Naive thymus-derived CD4-positive, alpha-beta T cell (primary cell): ENCODE results near the gene TRAPPC11. TPM values are rescaled to one million over a fixed set of nuclear protein-coding genes. Genes with fewer than 3 reads are reported as not detected.
A peak's percentile ranks its signal among the peaks of the same experiment; 100 is the strongest.

ENCODE experiments used
- ATAC-seq: fragments of 150-1000 bp; cut with Tn5 transposase; 2 replicates; pipeline ENCODE4 v1.10.0; 2021; ENCODE audit warnings: mild to moderate bottlenecking, moderate library complexity
- CTCF ChIA-PET: fragments of 350-600 bp; sonication (Branson Sonifier 250); formaldehyde crosslinking; loops from one replicate; lab custom pipeline; 2021; ENCODE audit warnings: antibody characterized with exemption; lab: Charles Lee
- POLR2A ChIA-PET: fragments of 350-600 bp; sonication (Branson Sonifier 250); formaldehyde crosslinking; loops from one replicate; lab custom pipeline; 2021; ENCODE audit warnings: antibody characterized with exemption, inconsistent platforms; lab: Charles Lee
- DNase-seq, 9 donors: peaks; one replicate each; pipeline versions ENCODE4 v3.0.0 to v3.0.0-alpha.2; 2020 to 2022; ENCODE audit warnings: mixed read lengths in 1 of 9
- H3K27ac ChIP-seq: one replicate; pipeline ENCODE4 v1.7.0; 2013; ENCODE audit warnings: mild to moderate bottlenecking, low read depth, low read length, moderate library complexity
- H3K27me3 ChIP-seq, 2 donors: one replicate each; pipeline ENCODE4 v1.7.0; 2013; ENCODE audit warnings: low read length in 2 of 2, mild to moderate bottlenecking in 2 of 2, moderate library complexity in 2 of 2; ENCODE audit not compliant: control insufficient read depth in 2 of 2, insufficient read depth in 2 of 2
- H3K36me3 ChIP-seq, 3 experiments: 1 replicate in 2 of 3; 2 replicates in 1 of 3; pipeline ENCODE4 v1.7.0; 2013; ENCODE audit warnings: low read length in 3 of 3, mild to moderate bottlenecking in 3 of 3, moderate library complexity in 1 of 3; ENCODE audit not compliant: insufficient read depth in 3 of 3, control insufficient read depth in 2 of 3
- H3K4me1 ChIP-seq, 2 donors: one replicate each; pipeline ENCODE4 v1.7.0; 2013; ENCODE audit warnings: low read length in 2 of 2, mild to moderate bottlenecking in 2 of 2, moderate library complexity in 1 of 2; ENCODE audit not compliant: control insufficient read depth in 2 of 2, insufficient read depth in 2 of 2
- H3K4me3 ChIP-seq: 2 replicates; pipeline ENCODE4 v1.7.0; 2013; ENCODE audit warnings: mild to moderate bottlenecking, low read length
- H3K9me3 ChIP-seq, 3 experiments: 1 replicate in 2 of 3; 2 replicates in 1 of 3; pipeline ENCODE4 v1.7.0; 2013; ENCODE audit warnings: low read length in 3 of 3; ENCODE audit not compliant: control insufficient read depth in 2 of 3
- H3K27ac Mint-ChIP-seq, 9 donors: one replicate each; pipeline ENCODE4 v1.8.0; 2020 to 2022; ENCODE audit warnings: mixed read lengths in 9 of 9, mild to moderate bottlenecking in 8 of 9, moderate library complexity in 5 of 9, inconsistent platforms in 2 of 9
- H3K27me3 Mint-ChIP-seq, 5 donors: one replicate each; pipeline ENCODE4 v1.8.0; 2021 to 2022; ENCODE audit warnings: mixed read lengths in 5 of 5, mild to moderate bottlenecking in 1 of 5
- H3K36me3 Mint-ChIP-seq, 5 donors: one replicate each; pipeline ENCODE4 v1.8.0; 2020 to 2022; ENCODE audit warnings: mixed read lengths in 5 of 5, mild to moderate bottlenecking in 3 of 5, inconsistent platforms in 1 of 5
- H3K4me1 Mint-ChIP-seq, 7 donors: one replicate each; pipeline ENCODE4 v1.8.0; 2020 to 2022; ENCODE audit warnings: mixed read lengths in 7 of 7, mild to moderate bottlenecking in 3 of 7, inconsistent platforms in 1 of 7
- H3K4me3 Mint-ChIP-seq, 10 donors: one replicate each; pipeline ENCODE4 v1.8.0; 2020 to 2022; ENCODE audit warnings: mild to moderate bottlenecking in 10 of 10, mixed read lengths in 10 of 10, moderate library complexity in 6 of 10, inconsistent platforms in 2 of 10
- H3K9me3 Mint-ChIP-seq, 11 donors: one replicate each; pipeline ENCODE4 v1.8.0; 2020 to 2022; ENCODE audit warnings: mixed read lengths in 11 of 11, mild to moderate bottlenecking in 4 of 11, inconsistent platforms in 1 of 11, moderate library complexity in 1 of 11
- intact Hi-C, 2 donors: fragments of 100-400 bp; cut with micrococcal nuclease; formaldehyde crosslinking; loops; one replicate each; pipeline ENCODE4 v1.15.1; 2023
- polyA plus RNA-seq, 2 donors: library from polyadenylated mRNA; unstranded; fragments of 300-500 nt; fragmentation: Illumina TruSeq; gene quantifications; one replicate each; pipeline ENCODE4 v1.2.3, GENCODE V29; 2021
- total RNA-seq, 6 experiments: library from RNA in 5 of 6; stranded (reverse) in 5 of 6; gene quantifications; 1 replicate in 5 of 6; 2 replicates in 1 of 6; pipeline ENCODE4 v1.2.3 and lab custom pipeline; 2021 to 2026

Gene TRAPPC11
- total and polyA plus RNA-seq, 7 experiments from 2014 or later: 20.1 to 48.8 (median 33.6) TPM

DNA sequence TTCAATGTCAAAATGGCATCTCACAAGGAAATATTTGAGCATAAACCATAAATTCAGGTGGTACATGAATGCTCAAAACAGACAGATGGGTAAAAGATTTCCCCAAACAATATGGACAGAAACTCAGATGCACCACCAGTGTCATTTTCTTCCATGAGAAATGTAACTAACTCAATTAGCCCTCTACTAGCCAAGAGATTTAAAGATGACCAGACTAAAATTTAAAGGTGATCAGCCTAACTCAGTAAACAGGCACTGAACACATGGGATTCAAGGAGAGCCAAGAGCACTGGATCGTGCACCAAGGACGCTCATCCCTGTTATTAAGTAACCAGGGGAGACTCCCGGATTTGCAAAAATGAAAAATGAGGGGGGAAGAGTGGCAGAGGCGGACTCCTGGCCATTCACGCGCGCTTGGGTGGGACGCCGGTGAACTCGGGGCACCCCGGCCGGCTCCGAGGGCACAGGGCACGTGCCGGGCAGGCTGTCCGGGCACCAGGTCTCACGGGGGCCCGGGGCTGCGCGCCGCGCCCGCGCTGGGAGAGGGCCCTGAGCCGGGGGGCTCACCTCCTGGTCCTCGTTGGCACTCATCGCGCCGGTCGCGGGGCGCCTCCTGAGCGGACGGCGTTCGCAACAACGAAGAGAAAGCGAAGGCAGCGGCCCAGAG lies 598 bp upstream of the TRAPPC11 start:
- peaks cover 0 to 10% (median 6%) of the 10 kb centered on the region in 5 donors for H3K36me3 Mint-ChIP-seq

DNA sequence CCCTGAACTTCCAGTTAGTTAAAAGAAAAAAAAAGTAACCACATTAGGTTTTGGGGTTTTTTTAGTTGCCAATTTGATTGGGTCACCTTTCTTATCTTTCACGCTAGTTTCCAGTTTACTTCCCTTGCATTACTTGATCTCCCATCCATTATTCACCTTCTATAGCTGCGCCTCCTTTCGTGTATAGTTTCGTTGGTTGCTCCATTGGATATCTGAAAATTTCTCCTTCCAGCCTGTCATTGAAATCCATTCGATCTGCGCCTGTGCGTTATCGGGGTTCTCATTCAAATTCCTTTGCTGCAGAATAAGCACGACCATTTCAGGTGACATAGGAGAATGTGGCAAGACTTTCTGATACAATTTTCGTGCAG lies 764 bp downstream of the TRAPPC11 start:
- peak overlapping the region; percentile 87 for H3K4me3 ChIP-seq
- peak overlapping the region; percentile 96 for H3K27ac ChIP-seq
- peak overlapping the region; percentile 88 to 98 (median 94) for H3K4me3 Mint-ChIP-seq
- H3K27ac Mint-ChIP-seq: peak overlapping the region; percentile 71 to 98 (median 88)
- intact Hi-C loops: loop anchor here (1.0 to 10.0 kb wide), 16 partner anchors 61 to 1811 kb away; partner anchors contain the start of genes ANKRD37 (in 2 of the 2), CASP3 (in 2 of the 2), CDKN2AIP (in 2 of the 2) and DCTD (in 2 of the 2)
- ATAC-seq (no peak), DNase-seq (peak in 3 of 9 donors; percentile 3 to 10 (median 5))
- peaks cover 0 to 7% (median 3%) of the 10 kb centered on the region in 3 experiments for H3K36me3 ChIP-seq
- H3K4me1 ChIP-seq: peaks cover 14 to 19% of the 10 kb centered on the region in 2 donors
- ChIA-PET POLR2A (interaction anchor here (0.7 to 2.5 kb wide), 4 partner anchors 10 to 216 kb away, joined by 5 to 16 read pairs (median 5); partner anchors contain the start of gene CDKN2AIP), CTCF (no interaction called here)
- H3K4me1 Mint-ChIP-seq: peaks cover 35 to 48% (median 38%) of the 10 kb centered on the region in 7 donors
- H3K9me3 ChIP-seq: no peaks in the 10 kb centered on the region
- H3K27me3 ChIP-seq: no peaks in the 10 kb centered on the region
- no peaks in the 10 kb centered on the region for H3K27me3 Mint-ChIP-seq
- peaks cover 5 to 11% (median 6%) of the 10 kb centered on the region in 5 donors for H3K36me3 Mint-ChIP-seq
- no peaks in the 10 kb centered on the region for H3K9me3 Mint-ChIP-seq

More for the DNA sequence above, 598 bp upstream of the TRAPPC11 start:
- no peak for ATAC-seq
- Mint-ChIP-seq H3K9me3 (no peaks in the 10 kb centered on the region), H3K27me3 (no peaks in the 10 kb centered on the region), H3K27ac (peak overlapping the region; percentile 90 to 99 (median 95)), H3K4me3 (peak overlapping the region; percentile 88 to 98 (median 96)), H3K4me1 (peaks cover 31 to 44% (median 39%) of the 10 kb centered on the region in 7 donors)
- Histone ChIP-seq H3K36me3 (peaks cover 0 to 9% (median 0%) of the 10 kb centered on the region in 3 experiments), H3K4me3 (peak overlapping the region; percentile 87), H3K4me1 (peaks cover 14 to 19% of the 10 kb centered on the region in 2 donors), H3K27ac (peak overlapping the region; percentile 96), H3K9me3 (no peaks in the 10 kb centered on the region), H3K27me3 (no peaks in the 10 kb centered on the region)
- CTCF ChIA-PET: no interaction called here
- intact Hi-C loops: loop anchor here (1.0 to 10.0 kb wide), 16 partner anchors 63 to 1812 kb away; partner anchors contain the start of genes ANKRD37 (in 2 of the 2), CASP3 (in 2 of the 2), CDKN2AIP (in 2 of the 2) and DCTD (in 2 of the 2)
- POLR2A ChIA-PET: interaction anchor here (1.3 to 2.5 kb wide), 2 partner anchors 155 to 214 kb away, joined by 5 to 16 read pairs; partner anchors contain the start of gene CDKN2AIP
- DNase-seq: peak in 2 of 9 donors; percentile 13 to 32

DNA sequence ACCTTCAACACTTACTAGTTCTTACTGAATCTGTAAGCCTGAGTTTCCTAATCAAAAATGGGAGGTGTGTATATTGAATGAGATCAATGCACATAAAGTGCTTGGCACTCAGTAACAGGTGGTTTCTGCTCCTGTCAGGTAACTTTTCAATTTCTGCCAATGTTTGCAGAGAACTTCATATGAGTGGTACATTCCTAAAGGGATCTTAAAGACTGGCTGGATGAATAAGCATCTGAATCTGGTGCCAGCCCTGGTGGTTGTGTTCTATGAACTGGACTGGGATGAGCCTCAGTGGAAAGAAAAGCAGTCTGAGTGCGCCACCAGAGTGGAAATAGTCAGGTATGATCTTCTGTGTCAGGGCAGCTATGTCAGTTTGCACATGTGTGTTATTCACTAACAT lies 7.0 kb downstream of the TRAPPC11 start:
- DNase-seq (no peak), ATAC-seq (no peak)
- ChIA-PET CTCF (no interaction called here), POLR2A (no interaction called here)
- Histone ChIP-seq H3K9me3 (no peaks in the 10 kb centered on the region), H3K27ac (no peak overlapping the region), H3K27me3 (no peaks in the 10 kb centered on the region), H3K36me3 (peaks cover 7 to 52% (median 19%) of the 10 kb centered on the region in 3 experiments), H3K4me3 (no peak overlapping the region), H3K4me1 (no peaks in the 10 kb centered on the region)
- peaks cover under 1 to 17% (median 16%) of the 10 kb centered on the region in 7 donors for H3K4me1 Mint-ChIP-seq
- H3K4me3 Mint-ChIP-seq: no peak overlapping the region
- no peaks in the 10 kb centered on the region for H3K9me3 Mint-ChIP-seq
- intact Hi-C loops: no loop called here
- H3K36me3 Mint-ChIP-seq: peaks cover 12 to 49% (median 35%) of the 10 kb centered on the region in 5 donors
- H3K27ac Mint-ChIP-seq: no peak overlapping the region
- no peaks in the 10 kb centered on the region for H3K27me3 Mint-ChIP-seq

DNA sequence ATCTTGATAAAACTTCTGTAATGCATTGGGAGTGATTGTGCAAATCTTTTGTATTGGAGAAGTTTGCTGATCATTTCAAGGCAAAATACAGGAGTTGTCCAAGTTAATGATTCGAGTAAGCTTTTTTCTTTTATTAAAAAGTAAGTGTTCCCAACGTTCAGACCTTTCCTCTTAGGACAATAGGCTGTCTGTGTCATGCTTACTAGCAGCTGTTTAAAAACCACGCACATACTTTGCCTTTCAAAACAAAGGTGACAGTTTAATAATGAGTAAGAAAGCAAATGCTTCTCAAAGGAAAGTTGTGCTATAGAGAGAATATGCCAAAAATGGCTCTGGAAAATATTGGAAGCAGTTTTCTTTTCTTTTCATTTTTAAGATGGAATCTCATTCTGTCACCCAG lies 11.2 kb downstream of the TRAPPC11 start:
- Histone ChIP-seq H3K27me3 (no peaks in the 10 kb centered on the region), H3K9me3 (no peaks in the 10 kb centered on the region), H3K36me3 (peaks cover 7 to 54% (median 16%) of the 10 kb centered on the region in 3 experiments), H3K4me3 (no peak overlapping the region), H3K4me1 (no peaks in the 10 kb centered on the region), H3K27ac (no peak overlapping the region)
- no peak overlapping the region for H3K4me3 Mint-ChIP-seq
- ATAC-seq: no peak
- intact Hi-C loops: no loop called here
- DNase-seq: no peak
- H3K9me3 Mint-ChIP-seq: no peaks in the 10 kb centered on the region
- H3K4me1 Mint-ChIP-seq: peaks cover 0 to 14% (median 11%) of the 10 kb centered on the region in 7 donors
- POLR2A ChIA-PET: interaction anchor here (1.6 kb wide), 1 partner anchor 10 kb away, joined by 5 read pairs; no protein-coding TSS in a partner anchor
- H3K27me3 Mint-ChIP-seq: no peaks in the 10 kb centered on the region
- CTCF ChIA-PET: no interaction called here
- no peak overlapping the region for H3K27ac Mint-ChIP-seq
- peaks cover 8 to 58% (median 29%) of the 10 kb centered on the region in 5 donors for H3K36me3 Mint-ChIP-seq

DNA sequence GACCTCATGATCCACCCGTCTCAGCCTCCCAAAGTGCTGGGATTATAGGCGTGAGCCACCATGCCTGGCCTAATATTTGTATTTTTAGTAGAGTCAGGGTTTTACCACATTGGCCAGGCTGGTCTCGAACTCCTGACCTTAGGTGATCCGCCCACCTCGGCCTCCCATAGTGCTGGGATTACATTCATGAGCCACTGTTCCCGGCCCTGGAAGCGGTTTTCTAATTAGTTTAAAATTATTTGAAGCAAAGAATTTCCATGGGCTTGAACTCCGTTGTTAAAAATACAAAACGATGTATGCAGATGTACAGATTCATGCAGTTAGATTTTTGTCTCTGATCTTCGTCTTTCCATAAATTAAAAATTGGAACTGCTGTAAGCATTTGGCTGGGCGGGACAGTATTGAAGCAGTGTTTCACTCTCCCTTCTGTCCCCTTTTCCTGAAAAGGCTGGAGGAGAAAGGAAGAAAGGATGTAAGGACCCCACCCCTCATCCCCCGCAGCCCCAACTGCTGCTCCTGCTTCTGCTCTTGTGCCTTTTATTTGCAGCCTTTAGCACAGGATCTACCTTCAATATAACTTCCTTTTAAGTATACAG lies 12.0 kb downstream of the TRAPPC11 start:
- Histone ChIP-seq H3K27ac (no peak overlapping the region), H3K36me3 (peaks cover 7 to 50% (median 16%) of the 10 kb centered on the region in 3 experiments), H3K27me3 (no peaks in the 10 kb centered on the region), H3K4me3 (no peak overlapping the region), H3K9me3 (no peaks in the 10 kb centered on the region), H3K4me1 (no peaks in the 10 kb centered on the region)
- ATAC-seq (no peak), DNase-seq (no peak)
- H3K4me3 Mint-ChIP-seq: no peak overlapping the region
- no peaks in the 10 kb centered on the region for H3K9me3 Mint-ChIP-seq
- no peaks in the 10 kb centered on the region for H3K27me3 Mint-ChIP-seq
- H3K27ac Mint-ChIP-seq: no peak overlapping the region
- ChIA-PET CTCF (interaction anchor here (0.5 kb wide), 1 partner anchor 732 kb away, joined by 3 read pairs; no protein-coding TSS in a partner anchor), POLR2A (interaction anchor here (1.6 kb wide), 1 partner anchor 11 kb away, joined by 5 read pairs; no protein-coding TSS in a partner anchor)
- intact Hi-C loops: no loop called here
- peaks cover 5 to 57% (median 26%) of the 10 kb centered on the region in 5 donors for H3K36me3 Mint-ChIP-seq
- peaks cover 0 to 11% (median 7%) of the 10 kb centered on the region in 7 donors for H3K4me1 Mint-ChIP-seq

DNA sequence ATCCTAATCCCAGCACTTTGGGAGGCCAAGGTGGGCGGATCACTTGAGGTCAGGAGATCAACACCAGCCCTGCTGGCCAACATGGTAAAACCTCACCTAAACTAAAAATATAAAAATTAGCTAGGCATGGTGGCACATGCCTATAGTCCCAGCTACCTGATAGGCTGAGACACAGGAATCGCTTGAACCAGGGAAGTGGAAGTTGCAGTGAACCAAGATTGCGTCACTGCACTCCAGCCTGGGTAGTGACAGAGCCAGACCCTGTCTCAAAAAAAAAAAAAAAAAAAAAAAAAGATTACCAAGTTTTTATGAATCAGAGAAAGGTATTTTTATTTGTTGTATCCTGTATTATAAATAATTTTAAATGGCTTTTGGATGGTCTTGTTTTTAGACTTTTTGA lies 15.1 kb downstream of the TRAPPC11 start:
- Histone ChIP-seq H3K36me3 (peaks cover under 1 to 41% (median 1%) of the 10 kb centered on the region in 3 experiments), H3K4me1 (no peaks in the 10 kb centered on the region), H3K4me3 (no peak overlapping the region), H3K9me3 (no peaks in the 10 kb centered on the region), H3K27me3 (no peaks in the 10 kb centered on the region), H3K27ac (no peak overlapping the region)
- H3K4me3 Mint-ChIP-seq: no peak overlapping the region
- ATAC-seq: no peak
- DNase-seq: no peak
- peaks cover 0 to 8% (median 3%) of the 10 kb centered on the region in 7 donors for H3K4me1 Mint-ChIP-seq
- no peaks in the 10 kb centered on the region for H3K27me3 Mint-ChIP-seq
- CTCF ChIA-PET: no interaction called here
- peaks cover 8 to 50% (median 18%) of the 10 kb centered on the region in 5 donors for H3K36me3 Mint-ChIP-seq
- intact Hi-C loops: no loop called here
- POLR2A ChIA-PET: no interaction called here
- no peaks in the 10 kb centered on the region for H3K9me3 Mint-ChIP-seq
- no peak overlapping the region for H3K27ac Mint-ChIP-seq
